Endometrium (tissue), 2 donors: Measurements from ENCODE around the gene RING1.

ENCODE experiments used
- FAIRE-seq: peaks from 2 replicates; lab custom pipeline; 2012; peaks lifted over from hg19 to GRCh38; lab: Jason Lieb, UNC
- donor health status: control.
- donor health status: control.

RING1 gene

DNA sequence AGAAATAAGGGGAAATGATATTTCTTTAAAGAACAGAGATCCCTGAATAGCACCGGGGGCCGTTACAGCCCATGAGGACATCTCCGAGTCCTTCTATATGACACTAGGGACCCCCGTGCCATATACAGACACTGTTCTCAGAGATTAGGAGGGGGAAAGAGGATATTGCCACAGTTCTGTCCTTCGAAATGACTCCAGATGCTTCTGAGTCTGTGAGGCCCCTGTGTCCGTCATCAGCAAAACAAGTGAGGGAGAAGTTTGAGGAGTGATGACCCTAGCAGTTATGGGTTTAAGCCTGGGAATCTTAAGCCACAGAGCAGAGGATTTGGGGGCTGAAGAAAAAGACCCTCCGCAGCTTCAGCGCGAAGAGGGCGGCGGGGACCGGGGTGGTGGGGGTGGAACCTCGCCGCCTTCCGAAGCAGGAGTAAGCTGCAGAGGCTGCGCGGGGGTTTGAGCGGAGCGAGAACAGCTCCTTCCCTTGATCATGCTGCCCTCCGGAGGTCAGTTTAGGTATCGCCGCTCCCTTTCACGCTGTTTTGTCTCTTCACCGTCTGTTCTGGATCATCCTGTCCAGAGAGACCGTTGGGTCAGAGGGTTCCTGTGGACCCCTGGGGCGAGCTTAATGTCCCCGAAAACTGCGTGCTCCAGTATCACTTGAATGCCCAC lies 39.8 kb downstream of the RING1 start:
- FAIRE-seq: no peak

DNA sequence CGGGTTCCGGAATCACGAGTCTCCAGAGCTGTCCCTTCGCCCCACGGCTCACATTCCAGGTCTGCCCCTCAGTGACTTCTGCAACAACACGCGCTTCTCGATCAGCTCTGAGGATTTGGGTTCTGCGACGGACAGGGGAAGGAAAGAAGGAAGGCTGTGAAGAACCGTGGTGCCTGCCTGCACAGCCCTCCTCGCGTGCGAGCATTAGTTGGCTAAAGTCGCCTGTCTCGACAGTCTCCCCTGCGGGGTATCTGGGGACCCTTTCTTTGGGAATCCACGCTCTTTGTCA lies 40.3 kb downstream of the RING1 start:
- FAIRE-seq: no peak

DNA sequence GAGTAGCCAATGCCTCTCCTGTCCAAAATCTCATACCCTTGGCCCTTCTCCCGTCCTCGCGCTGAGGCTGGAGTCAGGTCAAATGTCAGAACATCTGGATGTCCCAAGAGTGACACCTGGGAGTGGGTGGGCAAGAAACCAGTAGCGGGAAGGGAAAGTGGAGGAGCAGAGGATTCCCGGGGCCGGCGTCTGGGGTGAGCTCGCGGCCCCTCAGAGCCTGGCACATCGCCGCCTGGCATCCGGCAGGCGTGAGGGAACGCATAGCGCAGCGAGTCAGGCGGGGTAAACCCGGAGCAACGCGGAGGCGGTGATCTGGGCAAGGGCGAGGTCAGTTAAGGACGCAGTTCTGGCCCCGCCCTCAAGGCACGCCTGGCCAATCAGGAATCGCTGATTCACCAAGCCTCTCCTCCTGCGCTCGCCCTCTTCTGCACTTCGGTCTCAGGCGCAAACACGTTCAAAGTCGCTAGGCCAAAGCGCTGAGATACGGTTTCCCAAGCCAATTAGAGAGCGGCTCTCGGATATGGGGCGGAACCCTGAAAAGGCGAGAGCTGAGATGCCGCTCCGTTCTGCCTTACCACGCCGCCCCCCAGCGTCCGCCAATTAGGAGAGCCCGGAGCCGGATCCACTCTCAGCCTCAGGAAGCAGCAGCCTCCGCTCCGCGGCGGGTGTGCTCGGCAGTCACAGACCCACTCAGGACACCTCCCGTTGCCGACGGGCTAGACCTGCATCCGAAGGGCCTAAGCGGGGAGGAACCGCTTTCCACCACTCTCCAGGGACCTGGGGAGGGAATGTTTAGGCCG lies 40.8 kb downstream of the RING1 start:
- FAIRE-seq: peak; percentile 98

DNA sequence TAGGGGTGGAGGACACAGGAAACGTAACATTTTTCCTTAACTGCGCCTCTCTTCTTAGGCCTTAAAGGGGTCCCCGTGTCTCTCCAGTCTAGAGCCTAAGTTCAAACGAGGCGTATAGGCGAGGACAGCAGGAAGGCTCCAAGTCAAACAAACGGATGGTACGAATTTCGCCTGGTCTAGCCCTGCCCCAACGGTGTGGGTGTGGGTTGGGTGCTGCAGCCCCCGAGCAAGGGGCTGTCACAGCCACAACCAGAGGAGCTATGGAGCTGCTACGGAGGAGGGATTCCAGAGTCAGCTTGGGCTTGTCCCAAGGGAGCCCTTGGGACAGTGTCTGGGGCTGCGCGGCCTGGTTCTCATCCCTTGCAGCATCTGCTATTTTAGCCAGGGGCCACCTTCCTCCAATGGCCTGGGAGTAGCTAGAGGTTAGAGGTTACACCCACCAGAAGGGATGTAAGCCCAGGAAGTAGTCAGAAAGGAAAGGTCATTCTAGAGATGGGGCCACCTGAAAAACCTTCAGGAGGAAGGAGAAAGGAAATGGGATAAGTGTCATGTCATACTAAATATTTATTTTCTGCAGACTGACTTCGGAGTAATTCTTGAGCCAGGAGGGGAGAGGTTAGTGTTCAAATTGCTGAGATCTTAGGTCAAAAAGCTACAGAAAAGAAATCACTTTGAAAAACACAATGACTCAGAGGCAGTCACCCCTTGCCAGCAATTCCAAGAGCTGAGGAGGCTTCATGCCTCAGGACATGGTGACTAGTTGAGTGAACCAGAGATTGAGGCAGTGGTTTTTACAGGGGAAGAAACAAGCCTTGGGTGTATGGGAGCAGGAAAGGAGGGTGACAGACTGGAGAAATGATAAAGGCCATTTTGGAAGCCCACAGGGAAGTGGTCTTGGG lies 41.7 kb downstream of the RING1 start:
- no peak for FAIRE-seq

DNA sequence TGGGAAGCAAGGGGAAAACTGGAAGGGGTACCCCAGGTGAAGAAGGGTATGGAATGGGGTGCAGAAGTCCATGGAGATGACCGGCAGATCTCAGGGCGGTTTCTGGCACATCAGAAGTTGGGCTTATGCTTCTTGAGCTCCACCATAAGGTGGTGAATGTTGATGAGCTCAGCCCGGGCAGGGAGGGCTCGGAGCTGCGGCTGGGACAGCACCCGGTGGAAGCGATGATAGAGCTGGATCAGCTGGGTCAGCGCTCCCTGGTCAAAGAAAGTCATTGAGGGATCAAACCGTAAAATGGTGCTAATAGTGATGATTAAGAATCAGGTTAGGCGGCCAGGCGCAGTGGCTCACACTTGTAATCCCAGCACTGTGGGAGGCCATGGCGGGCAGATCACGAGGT lies 42.4 kb downstream of the RING1 start:
- FAIRE-seq: no peak

DNA sequence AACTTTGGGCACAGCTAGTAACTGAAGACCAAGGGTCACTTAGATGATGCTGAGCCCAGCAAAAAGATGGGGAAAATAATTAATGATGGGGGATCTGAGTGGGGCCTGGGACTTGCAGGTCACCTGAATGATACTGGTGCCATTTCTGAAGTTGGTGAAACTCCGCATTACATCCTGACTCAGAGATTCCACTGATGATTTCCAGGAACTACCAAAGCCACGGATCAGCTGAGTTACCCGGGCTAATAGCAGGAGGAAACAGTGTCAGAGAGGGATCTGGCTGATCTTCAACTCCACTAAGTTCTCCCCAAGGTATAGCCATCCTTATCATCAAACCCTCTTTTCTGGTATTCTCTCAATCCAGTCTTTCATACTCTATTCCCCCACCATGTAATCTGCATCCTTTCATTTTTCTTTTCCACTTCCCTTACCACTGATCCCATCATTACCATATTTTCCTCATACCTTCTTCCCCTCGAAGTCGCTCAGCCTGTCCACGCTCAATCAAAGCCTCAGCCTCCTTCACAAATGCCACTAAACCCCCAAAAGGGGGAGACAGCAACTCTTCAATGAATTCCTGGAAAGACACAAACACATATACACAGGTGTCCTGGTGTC lies 43.2 kb downstream of the RING1 start:
- FAIRE-seq: no peak

DNA sequence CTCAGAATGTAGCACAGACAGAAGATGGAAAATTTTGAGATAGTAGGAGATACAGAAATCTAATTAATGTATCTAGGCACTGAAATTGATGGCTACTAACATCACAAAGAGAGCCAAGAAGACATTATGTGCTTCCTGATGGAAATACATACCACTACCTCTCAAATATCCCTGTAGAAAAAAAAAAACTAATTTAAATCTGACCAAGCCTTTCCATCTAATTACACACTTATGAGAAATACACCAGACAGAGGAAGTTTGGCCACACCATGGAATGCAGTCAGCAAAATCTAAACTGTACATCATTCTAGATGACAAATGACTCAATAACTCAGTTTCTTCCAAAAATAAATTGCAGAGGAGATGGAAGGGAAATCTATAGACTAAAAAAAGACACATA lies 44.5 kb downstream of the RING1 start:
- no peak for FAIRE-seq

DNA sequence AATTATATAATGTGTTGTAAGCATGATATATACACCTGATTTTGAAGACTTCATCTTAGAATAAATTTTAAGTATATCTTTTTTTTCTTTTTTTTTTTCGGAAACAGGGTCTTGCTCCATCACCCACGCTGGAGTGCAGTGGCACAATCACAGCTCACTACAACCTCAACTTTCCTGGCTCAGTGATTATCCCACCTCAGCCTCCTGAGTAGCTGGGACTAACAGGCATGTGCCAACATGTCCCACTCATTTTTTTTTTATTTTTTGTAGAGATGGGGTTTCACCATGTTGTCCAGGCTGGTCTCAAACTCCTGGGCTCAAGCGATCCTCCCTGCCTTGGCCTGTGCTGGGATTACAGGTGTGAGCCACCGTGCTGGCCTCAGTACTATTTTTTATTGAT lies 46.3 kb downstream of the RING1 start:
- FAIRE-seq: no peak

DNA sequence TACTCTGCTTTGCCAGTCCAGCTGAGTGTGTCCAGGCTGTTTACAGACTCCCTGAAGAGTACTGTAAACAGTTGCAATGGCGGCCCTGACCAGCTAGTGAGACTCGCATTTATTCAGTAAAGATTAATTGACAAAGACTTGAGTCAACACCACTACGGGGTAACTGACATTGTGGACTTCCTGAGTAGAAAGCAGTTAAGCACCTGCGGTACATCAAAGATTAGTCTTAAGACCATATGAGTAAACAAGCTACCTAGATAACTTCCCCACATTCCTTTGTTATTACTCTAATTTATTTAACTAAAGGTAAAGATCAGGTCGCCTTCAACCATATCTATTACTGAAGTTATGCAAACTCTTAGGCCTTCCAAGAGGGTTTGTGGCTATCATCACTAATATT lies 50.7 kb downstream of the RING1 start:
- FAIRE-seq: no peak
